ENCODE data around the gene SP1. TPM values are rescaled to one million over a fixed set of nuclear protein-coding genes. Genes with fewer than 3 reads are reported as not detected.
"Not testable (repeated sequence)": the region's sequence is repeated elsewhere in the genome, so short reads cannot be mapped to it uniquely, and the experiment has no call there.

The SP1 gene
- total RNA-seq, result 10 to 100 TPM; 69.5 to 78.0 TPM
- polyA plus RNA-seq (ENCODE audit: insufficient read length in 6 of 6), result 10 to 100 TPM; 74.1 to 82.0 (median 79.7) TPM
- long read RNA-seq, donor 1, transcript SP1-203 (2 exons, 1,061 nt), result major isoform, 21 of 75 reads
- long read RNA-seq, donor 1, partial matches to known transcripts, result 48 of 75 reads
- long read RNA-seq, donor 1, other reads (novel, unspliced or antisense), result 6 of 75 reads
- long read RNA-seq, donor 2, transcript SP1-203 (2 exons, 1,061 nt), result major isoform, 15 of 59 reads
- long read RNA-seq, donor 2, partial matches to known transcripts, result 38 of 59 reads
- long read RNA-seq, donor 2, other reads (novel, unspliced or antisense), result 5 of 59 reads
- long read RNA-seq, donor 3, partial matches to known transcripts, result 32 of 36 reads
- long read RNA-seq, donor 3, other reads (novel, unspliced or antisense), result 0 of 36 reads
- long read RNA-seq, donor 4, partial matches to known transcripts, result 1 of 3 reads
- long read RNA-seq, donor 4, other reads (novel, unspliced or antisense), result 1 of 3 reads
- long read RNA-seq, donor 5, transcript SP1-203 (2 exons, 1,061 nt), result major isoform, 16 of 38 reads
- long read RNA-seq, donor 5, partial matches to known transcripts, result 21 of 38 reads
- long read RNA-seq, donor 5, other reads (novel, unspliced or antisense), result 0 of 38 reads
- long read RNA-seq, donor 6, partial matches to known transcripts, result 28 of 33 reads
- long read RNA-seq, donor 6, other reads (novel, unspliced or antisense), result 0 of 33 reads
- long read RNA-seq, donor 7, transcript SP1-203 (2 exons, 1,061 nt), result major isoform, 9 of 12 reads
- long read RNA-seq, donor 7, partial matches to known transcripts, result 0 of 12 reads
- long read RNA-seq, donor 7, other reads (novel, unspliced or antisense), result 0 of 12 reads
- long read RNA-seq, donor 8, transcript SP1-203 (2 exons, 1,061 nt), result major isoform, 18 of 36 reads
- long read RNA-seq, donor 8, partial matches to known transcripts, result 12 of 36 reads
- long read RNA-seq, donor 8, other reads (novel, unspliced or antisense), result 6 of 36 reads
- long read RNA-seq, donor 9, result 0 reads
- long read RNA-seq, donor 10, partial matches to known transcripts, result 0 of 2 reads
- long read RNA-seq, donor 10, other reads (novel, unspliced or antisense), result 2 of 2 reads
- long read RNA-seq, donor 11, partial matches to known transcripts, result 6 of 10 reads
- long read RNA-seq, donor 11, other reads (novel, unspliced or antisense), result 0 of 10 reads
- long read RNA-seq, donor 12, transcript SP1-203 (2 exons, 1,061 nt), result major isoform, 18 of 31 reads
- long read RNA-seq, donor 12, partial matches to known transcripts, result 8 of 31 reads
- long read RNA-seq, donor 12, other reads (novel, unspliced or antisense), result 5 of 31 reads

- TF ChIP-seq CTCF (IDR thresholded peaks at IDR 0.05), result no peak
- peaks cover 0 to 35% of the 10 kb centered on the region in 2 donors for H3K36me3 ChIP-seq
- ATAC-seq (peak; percentile 77), DNase-seq (peak; percentile 88 to 98 (median 95))
- no peaks in the 10 kb centered on the region for H3K27me3 ChIP-seq
- H3K4me1 ChIP-seq, result peaks cover 47 to 53% of the 10 kb centered on the region in 2 donors
- intact Hi-C loops (cut with DNase I), result no loop called here
- H3K27ac ChIP-seq, result peak within 1 kb of the TSS; percentile 97 to 98
- H3K4me3 ChIP-seq, result peak within 1 kb of the TSS; percentile 40 to 59
- H3K9me3 ChIP-seq, result no peaks in the 10 kb centered on the region
Measured at GRCh38 chr12:53380104-53380793, at the start of gene SP1. Gene SP1 (plus strand): TSS chr12:53380176. CDS start chr12:53380292, 116 bp downstream.

GRCh38 chr12:53330671-53331070 is 49.3 kb upstream of the SP1 start:
- no peak for DNase-seq
- intact Hi-C loops (cut with DNase I), result no loop called here
- H3K9me3 ChIP-seq, result no peaks in the 10 kb centered on the region
- H3K4me1 ChIP-seq, result peaks cover 0 to 7% of the 10 kb centered on the region in 2 donors
- H3K36me3 ChIP-seq, result no peaks in the 10 kb centered on the region
- H3K27ac ChIP-seq, result no peak overlapping the region
- no peak overlapping the region for H3K4me3 ChIP-seq
- no peak for ATAC-seq
- TF ChIP-seq CTCF (IDR thresholded peaks at IDR 0.05), result no peak
- peaks cover 0 to 85% of the 10 kb centered on the region in 2 donors for H3K27me3 ChIP-seq

GRCh38 chr12:53332339-53332738 is 47.6 kb upstream of the SP1 start:
- intact Hi-C loops (cut with DNase I); H3K36me3 ChIP-seq; H3K4me1 ChIP-seq; H3K4me3 ChIP-seq; H3K9me3 ChIP-seq; ATAC-seq; DNase-seq; H3K27ac ChIP-seq: not testable (repeated sequence)
- peaks cover 0 to 85% of the 10 kb centered on the region in 2 donors for H3K27me3 ChIP-seq

GRCh38 chr12:53332744-53333143 is 47.2 kb upstream of the SP1 start:
- H3K27me3 ChIP-seq, result peaks cover 0 to 88% of the 10 kb centered on the region in 2 donors
- no peaks in the 10 kb centered on the region for H3K36me3 ChIP-seq
- intact Hi-C loops (cut with DNase I), result no loop called here

More at GRCh38 chr12:53332744-53333143, 47.2 kb upstream of the SP1 start:
- peak in 1 of 4 donors; percentile 41 for DNase-seq
- no peak for ATAC-seq
- Histone ChIP-seq H3K4me1 (no peaks in the 10 kb centered on the region), H3K4me3 (no peak overlapping the region), H3K9me3 (no peaks in the 10 kb centered on the region), H3K27ac (no peak overlapping the region)
- no peak for TF ChIP-seq CTCF (IDR thresholded peaks at IDR 0.05)
